ENCODE results near the gene UPK2.
"Not testable (repeated sequence)": the region's sequence is repeated elsewhere in the genome, so short reads cannot be mapped to it uniquely, and the experiment has no call there.

UPK2 gene

GRCh38 chr11:118939404-118939915 lies 16.6 kb upstream of the UPK2 start:
- FAIRE-seq, result no peak

DNA sequence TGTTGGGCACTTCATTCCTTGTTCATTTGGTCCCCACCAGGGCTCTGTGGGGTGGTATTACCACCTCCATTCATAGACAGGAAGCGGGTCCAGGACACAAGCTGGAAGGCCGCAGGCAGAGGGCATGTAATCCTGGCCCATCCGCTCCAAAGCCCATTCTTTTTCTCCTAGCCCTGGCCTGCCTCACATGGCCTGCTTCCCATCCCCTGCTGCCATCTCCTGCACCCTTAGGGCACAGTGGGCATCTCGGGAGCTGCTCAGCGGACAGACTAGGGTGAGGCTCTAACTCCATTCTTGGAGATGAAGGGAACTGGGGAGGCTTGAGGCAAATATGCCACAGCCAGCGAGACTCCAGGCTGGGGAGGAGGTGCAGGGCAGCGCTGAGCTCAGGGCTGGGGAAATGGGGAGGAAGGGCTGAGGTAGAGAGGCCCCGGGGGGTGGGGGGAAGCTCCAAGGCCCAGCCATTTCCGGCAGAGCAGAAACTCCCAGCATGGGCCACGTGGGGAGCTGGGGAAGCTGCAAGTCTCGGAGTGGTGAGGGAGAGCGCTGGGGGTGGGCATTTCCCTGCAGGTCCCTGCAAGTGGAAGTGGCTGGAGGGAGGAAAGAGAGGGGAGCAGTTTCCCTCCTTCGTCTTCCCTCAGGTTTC lies 16.0 kb upstream of the UPK2 start:
- no peak for FAIRE-seq

- FAIRE-seq, result no peak
Observed at GRCh38 chr11:118947091-118947490, 9.0 kb upstream of the UPK2 start.

GRCh38 chr11:118948000-118948399 lies 8.1 kb upstream of the UPK2 start:
- no peak for FAIRE-seq

DNA sequence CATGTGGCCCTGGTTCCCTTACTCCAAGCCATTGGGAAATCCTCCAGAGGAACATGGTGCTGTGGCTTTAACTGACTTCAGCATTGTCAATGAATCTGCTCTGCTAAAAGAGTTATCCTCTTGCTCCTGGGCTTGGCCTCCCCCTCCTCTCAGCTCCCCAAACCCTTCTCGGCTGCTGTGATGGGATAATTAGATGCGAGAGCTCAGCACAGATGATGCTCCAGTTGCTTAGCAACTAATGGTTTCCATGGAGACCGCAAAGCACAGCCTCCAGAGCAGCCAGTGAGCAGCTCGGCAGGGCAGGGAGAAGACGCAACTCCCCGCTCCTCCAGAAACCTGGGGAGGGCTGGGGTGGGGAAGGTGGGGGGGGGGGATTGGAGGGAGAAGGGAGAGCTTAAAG lies 2.8 kb upstream of the UPK2 start:
- FAIRE-seq, result no peak

- FAIRE-seq, result not testable (repeated sequence)
Observed at GRCh38 chr11:118953976-118954375, 2.1 kb upstream of the UPK2 start.

DNA sequence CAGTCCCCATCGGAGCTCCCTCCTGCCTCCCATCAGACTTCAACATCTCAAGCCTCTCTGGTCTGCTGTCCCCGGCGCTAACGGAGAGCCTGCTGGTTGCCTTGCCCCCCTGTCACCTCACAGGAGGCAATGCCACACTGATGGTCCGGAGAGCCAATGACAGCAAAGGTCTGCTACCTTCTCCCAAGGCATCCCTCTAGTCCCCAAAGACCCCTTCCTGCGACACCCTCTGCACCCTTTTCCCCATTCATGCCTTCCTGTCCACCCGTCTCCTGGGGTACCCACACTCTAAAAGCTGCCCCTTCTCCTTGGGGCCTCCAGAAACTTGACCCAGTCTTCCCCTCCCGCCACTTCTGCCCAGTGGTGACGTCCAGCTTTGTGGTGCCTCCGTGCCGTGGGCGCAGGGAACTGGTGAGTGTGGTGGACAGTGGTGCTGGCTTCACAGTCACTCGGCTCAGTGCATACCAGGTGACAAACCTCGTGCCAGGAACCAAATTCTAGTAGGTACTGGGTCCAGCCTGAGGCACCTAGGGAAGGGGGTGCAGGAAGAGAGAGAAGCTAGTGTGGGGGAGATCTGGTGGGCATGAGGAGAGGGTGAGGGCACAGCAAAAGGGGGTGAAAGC lies 860 bp downstream of the UPK2 start:
- FAIRE-seq, result no peak

DNA sequence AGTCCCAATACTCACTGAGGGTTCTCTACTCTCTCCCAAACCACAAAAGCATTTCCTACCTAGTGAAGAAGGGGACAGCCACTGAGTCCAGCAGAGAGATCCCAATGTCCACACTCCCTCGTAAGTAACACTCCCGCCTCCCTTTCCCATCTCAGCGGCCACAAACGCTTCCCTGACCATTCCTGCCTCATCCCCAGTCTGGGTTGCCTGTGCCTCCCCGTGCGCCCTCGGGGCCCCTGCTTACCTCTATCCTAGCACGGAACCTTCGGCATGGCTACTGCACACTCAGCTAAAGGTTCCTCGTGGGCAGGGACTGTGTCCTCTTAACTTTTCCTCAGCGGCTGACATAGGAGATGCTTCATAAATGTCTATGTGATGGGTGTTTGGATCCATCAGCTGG lies 1.5 kb downstream of the UPK2 start:
- FAIRE-seq, result no peak

DNA sequence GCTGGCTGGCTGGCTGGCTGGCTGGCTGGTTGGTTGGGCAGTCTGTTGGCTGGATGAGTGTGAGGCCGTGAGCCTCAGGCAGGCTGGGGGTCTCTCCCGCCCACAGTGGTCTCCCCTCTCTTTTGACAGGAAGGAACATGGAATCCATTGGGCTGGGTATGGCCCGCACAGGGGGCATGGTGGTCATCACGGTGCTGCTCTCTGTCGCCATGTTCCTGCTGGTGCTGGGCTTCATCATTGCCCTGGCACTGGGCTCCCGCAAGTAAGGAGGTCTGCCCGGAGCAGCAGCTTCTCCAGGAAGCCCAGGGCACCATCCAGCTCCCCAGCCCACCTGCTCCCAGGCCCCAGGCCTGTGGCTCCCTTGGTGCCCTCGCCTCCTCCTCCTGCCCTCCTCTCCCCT lies 1.9 kb downstream of the UPK2 start:
- FAIRE-seq, result no peak

DNA sequence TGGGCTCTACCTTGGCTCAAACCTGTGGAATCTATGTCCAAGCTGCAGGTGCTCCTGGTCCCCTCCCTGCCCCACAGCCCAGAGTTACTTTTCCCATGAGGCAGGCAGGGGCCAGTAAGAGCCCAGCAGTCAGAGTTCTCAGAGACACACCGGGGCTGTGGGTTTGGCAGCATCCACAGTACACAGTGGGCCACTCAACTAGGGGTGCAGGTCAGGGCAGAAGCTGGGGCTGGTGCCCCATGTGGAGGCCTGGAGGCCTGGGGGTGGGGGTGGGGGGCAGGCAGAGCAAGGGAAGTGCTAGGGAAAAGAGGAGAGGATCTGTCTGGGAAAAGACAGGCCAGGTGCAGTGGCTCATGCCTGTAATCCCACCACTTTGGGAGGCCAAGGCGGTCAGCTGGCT lies 2.5 kb downstream of the UPK2 start:
- FAIRE-seq, result no peak

GRCh38 chr11:118961189-118961588 lies 5.1 kb downstream of the UPK2 start:
- FAIRE-seq, result no peak

DNA sequence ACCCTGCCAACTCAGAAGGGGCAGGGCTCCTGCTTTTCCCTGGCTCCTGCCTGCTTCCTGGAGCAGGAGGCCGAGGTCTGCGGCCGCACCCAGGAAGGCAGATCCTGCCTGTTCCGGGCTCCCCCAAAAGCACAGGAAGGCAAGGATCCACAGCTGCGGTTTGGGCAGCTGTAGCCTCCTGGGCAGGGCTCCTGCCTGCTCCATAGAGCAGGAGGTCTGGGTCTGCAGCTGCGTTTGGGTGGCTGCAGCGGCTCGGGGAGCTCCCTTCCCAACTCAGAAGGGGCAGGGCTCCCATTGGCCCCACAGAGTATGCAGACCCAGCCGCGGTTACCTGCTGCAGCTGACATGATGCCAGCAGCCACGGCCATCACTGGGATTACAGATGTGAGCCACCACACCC lies 5.5 kb downstream of the UPK2 start:
- FAIRE-seq, result no peak

DNA sequence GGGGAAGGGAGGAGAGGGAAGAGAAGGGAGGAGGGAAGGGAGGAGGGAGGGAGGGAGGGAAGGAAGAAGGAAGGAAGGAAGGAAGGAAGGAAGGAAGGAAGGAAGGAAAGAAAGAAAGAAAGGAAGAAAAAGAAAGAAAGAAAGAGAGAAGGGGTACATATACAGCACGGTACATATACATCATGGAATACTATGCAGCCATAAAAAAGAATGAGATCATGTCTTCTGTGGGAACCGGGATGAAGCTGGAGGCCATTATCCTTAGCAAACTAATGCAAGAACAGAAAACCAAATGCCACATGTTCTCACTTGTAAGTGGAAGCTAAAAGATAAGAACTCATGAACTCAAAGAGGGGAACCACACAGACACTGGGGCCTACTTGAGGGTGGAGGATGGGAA lies 13.4 kb downstream of the UPK2 start:
- not testable (repeated sequence) for FAIRE-seq

DNA sequence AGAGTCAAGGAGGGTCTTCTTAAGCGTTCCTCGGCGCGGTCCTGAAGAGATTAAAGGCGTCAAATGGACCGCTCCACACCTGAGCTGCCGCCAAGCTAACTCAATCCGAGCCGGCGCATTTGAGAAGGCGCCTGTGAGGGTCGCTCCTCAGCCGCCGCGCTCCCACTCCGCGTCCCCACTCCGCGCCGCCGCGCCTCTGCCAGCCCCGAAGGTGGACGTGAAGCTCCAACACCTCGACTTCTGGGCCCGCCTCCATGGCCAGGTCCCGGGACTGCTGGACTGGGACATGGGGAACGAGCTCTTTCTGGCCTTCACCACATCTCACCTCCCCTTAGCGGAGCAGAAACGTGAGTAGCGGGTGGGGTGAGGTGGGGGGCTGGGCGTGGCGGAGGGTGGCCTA lies 15.5 kb downstream of the UPK2 start, which contains the start of gene FOXR1:
Gene FOXR1, plus strand, starts transcription at position 116 of the 400 bp plus-strand sequence. Its CDS starts 171 bp downstream, at position 287.
- FAIRE-seq, result no peak

DNA sequence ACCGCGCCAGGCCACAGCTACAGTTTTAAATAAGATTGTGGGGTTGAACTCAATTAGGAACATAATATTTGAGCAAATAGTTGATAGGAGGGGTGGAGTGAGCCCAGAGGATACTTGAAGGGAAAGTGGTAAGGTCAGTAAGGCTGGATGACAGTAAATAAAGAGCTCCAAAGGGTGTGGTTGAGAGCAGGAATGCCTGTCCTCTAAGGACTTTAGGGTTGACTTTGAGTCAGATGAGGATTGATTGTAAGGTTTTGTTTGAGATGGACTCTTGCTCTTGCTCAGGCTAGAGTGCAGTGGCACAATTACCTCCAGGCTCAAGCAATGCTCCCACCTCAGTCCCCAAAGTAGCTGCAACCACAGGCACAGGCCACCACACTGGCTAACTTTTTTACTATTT lies 17.9 kb downstream of the UPK2 start:
- no peak for FAIRE-seq

GRCh38 chr11:118975771-118976709 lies 19.9 kb downstream of the UPK2 start:
- no peak for FAIRE-seq

GRCh38 chr11:118979434-118979833 lies 23.3 kb downstream of the UPK2 start:
- FAIRE-seq, result no peak

- FAIRE-seq, result no peak
Observed at GRCh38 chr11:118980191-118980881, 24.2 kb downstream of the UPK2 start.

DNA sequence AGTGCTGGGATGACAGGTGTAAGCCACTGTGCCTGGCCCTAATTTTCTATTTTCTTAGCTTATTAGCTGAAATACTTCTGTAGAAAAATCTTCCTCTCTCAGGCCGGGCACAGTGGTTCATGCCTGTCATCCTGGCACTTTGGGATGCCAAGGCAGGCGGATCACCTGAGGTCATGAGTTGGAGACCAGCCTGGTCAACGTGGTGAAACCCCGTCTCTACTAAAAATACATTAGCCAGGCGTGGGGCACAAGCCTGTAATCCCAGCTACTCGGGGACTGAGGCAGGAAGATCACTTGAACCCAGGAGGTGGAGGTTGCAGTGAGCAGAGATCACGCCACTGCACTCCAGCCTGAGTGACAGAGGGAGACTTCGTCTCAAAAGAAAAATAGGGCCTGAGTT lies 28.2 kb downstream of the UPK2 start:
- not testable (repeated sequence) for FAIRE-seq

DNA sequence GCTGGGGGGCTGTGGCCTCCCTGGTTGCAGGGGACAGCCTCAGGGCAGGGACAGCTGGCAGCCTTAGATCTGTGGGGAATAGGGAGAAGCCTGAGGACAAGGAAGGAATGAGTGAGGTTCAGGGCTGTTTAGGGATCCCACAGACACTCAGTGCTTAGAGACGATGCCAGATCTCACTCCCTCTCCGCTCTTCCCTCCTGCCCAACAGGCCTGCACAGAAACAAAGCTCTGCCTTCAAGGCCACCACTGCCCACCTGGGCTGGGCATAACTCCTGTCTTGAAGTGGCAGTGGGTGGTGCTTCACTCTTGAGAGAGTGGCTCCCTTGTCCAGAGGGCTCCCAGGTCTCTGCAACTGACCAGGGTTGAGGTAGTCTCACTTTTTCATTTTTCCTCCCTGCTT lies 28.7 kb downstream of the UPK2 start:
- FAIRE-seq, result no peak

DNA sequence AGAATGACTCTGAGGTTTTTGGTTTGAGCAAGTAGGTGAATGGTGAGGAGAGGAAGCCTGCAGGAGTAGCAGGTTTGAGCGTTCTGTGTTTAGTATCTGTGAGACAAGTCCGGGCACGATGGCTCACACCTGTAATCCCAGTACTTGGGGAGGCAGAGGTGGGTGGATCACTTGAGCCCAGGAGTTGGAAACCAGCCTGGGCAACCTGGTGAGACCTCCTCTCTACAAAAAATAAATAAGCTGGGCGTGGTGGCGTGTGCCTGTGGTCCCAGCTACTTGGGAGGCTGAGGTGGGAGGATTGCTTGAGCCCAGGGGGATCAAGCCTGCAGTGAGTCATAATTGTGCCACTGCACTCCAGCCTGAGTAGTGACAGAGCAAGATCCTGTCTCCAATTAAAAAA lies 32.2 kb downstream of the UPK2 start:
- no peak for FAIRE-seq

GRCh38 chr11:118991486-118992038 lies 35.5 kb downstream of the UPK2 start:
- FAIRE-seq, result not testable (repeated sequence)

All from islet of Langerhans (tissue), 1 donor.